Choroid plexus epithelial cell (primary cell): ENCODE results near the gene COL4A2.

Source experiments
- DNase-seq: peaks from one replicate; pipeline ENCODE4 v3.0.0-alpha.2; 2010; ENCODE audit warnings: low read depth
- H3K4me3 ChIP-seq: 2 replicates; pipeline ENCODE4 v1.5.1; 2011; ENCODE audit warnings: low read depth, mild to moderate bottlenecking, control low read depth, low read length, moderate library complexity
- CTCF ChIP-seq: conservative IDR thresholded peaks from 2 replicates; pipeline ENCODE4 v1.5.1; 2011; ENCODE audit warnings: low read depth, mild to moderate bottlenecking, control low read depth, inconsistent platforms, low read length, moderate library complexity

The COL4A2 gene

DNA sequence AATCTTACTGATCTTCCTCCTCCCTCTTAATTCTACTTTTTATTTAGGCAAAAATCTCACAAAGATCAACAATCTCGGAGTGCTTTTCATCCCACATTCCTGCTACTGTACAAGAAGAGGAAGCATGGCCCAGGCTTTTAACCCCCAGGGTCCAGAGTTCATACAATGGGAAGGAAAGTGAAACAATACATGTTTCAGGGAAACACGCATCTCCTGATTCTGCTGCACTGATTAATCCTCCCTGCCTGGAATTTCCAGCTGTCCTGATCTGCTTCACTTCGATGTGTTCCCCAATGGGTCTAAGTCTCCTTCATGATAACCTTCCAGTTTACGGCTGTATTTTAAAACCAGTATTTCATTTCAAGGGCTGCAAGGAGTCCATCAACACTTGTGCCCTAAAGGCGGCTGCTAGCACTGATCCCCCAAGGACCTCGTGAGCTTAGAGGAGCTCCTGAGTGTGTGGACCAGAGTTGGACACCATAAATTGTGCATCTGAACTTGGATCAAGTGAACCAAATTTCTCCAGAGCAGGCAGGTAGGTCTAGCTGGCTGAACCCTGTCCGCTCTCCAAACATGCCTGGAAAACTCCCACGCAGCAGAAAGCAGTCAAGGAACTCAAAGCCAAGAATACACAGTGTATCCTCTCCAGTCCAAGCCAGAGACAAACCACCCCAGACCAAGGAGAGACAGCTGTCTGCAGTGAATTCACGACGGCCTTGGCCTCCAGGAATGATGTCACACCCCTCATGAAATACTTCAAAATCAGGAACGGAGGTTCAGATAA is 44.4 kb upstream of the COL4A2 start:
- TF ChIP-seq CTCF, result no peak
- H3K4me3 ChIP-seq, result no peak overlapping the region
- DNase-seq, result no peak

- no peak for TF ChIP-seq CTCF
- H3K4me3 ChIP-seq, result no peak overlapping the region
- no peak for DNase-seq
Measured at GRCh38 chr13:110263404-110263803, 43.7 kb upstream of the COL4A2 start.

GRCh38 chr13:110263888-110264287 is 43.2 kb upstream of the COL4A2 start:
- no peak overlapping the region for H3K4me3 ChIP-seq
- DNase-seq, result no peak
- TF ChIP-seq CTCF, result no peak

GRCh38 chr13:110264685-110265275 is 42.3 kb upstream of the COL4A2 start:
- no peak for TF ChIP-seq CTCF
- H3K4me3 ChIP-seq, result no peak overlapping the region
- no peak for DNase-seq

DNA sequence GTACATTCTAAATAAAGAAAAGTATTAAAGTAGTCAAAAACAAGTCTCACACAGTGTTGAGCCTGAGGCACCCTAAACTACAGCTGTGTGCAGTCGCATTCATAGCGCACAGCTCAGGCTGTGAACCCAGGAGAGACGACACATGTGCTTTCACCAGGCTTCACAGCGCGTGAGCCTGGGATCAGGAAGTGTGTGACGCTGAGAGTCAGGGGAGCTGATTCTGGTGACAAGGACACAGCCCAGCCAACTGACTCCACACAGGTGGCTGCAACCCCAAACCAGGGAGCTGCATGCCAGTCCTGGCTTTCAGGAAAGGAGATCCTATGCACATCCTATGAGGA is 41.8 kb upstream of the COL4A2 start:
- no peak for TF ChIP-seq CTCF
- H3K4me3 ChIP-seq, result no peak overlapping the region
- no peak for DNase-seq

DNA sequence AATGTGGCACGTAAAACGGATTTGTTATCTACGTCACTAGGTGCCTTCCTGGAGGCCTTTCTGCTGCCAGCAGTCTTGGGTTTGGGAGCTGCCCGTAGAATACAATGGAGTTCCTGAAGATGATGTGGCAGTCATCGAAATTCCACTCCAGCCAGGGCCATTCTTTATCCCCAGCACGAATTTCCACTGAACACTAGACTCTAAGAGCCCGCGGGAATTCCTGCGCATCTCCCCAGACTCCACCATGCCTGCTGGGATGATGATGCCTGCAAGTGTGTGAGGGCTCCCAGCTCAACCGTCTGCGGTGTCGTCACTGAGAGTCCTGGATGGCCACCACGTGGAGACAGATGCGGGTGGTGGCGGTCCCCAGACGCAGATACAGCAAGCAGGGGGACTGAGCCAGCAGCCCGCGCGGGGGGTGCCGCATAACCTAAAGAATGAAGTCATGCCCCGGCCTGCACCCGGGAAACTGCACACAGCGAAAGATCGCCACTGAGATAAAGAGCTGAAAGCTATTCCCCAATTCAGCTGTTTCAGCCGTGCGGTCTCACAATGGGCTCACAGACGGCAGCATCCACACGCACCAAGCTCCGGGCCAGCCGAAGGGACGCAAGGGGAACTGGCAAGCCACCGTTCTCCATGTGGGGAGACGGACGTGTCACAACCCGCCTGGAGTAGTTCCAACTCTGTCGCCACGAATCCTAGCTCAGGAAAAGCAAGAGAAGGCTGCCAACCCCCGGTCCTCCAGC is 41.2 kb upstream of the COL4A2 start:
- no peak overlapping the region for H3K4me3 ChIP-seq
- no peak for DNase-seq
- no peak for TF ChIP-seq CTCF
